Measurements from ENCODE around the gene MYO15A. TPM values are rescaled to one million over a fixed set of nuclear protein-coding genes. Genes with fewer than 3 reads are reported as not detected.

Gene MYO15A
- total RNA-seq, 1 donor: 0.45 TPM

GRCh38 chr17:18217412-18218015 lies 109.0 kb downstream of the MYO15A start:
- H3K4me3 ChIP-seq (ENCODE audit: low read depth, low read length): no peak overlapping the region
- TF ChIP-seq CTCF (IDR thresholded peaks at IDR 0.05; ENCODE audit: insufficient read depth, low read length): peak; percentile 99
- peak; percentile 62 for DNase-seq (ENCODE audit: low read depth)

- DNase-seq (ENCODE audit: low read depth): peak; percentile 71
- TF ChIP-seq CTCF (IDR thresholded peaks at IDR 0.05; ENCODE audit: insufficient read depth, low read length): no peak
- no peak overlapping the region for H3K4me3 ChIP-seq (ENCODE audit: low read depth, low read length)
Measured at GRCh38 chr17:18218756-18219415, 110.3 kb downstream of the MYO15A start.

GRCh38 chr17:18224053-18224386 lies 115.5 kb downstream of the MYO15A start:
- no peak for TF ChIP-seq CTCF (IDR thresholded peaks at IDR 0.05; ENCODE audit: insufficient read depth, low read length)
- no peak for DNase-seq (ENCODE audit: low read depth)
- no peak overlapping the region for H3K4me3 ChIP-seq (ENCODE audit: low read depth, low read length)

- peak; percentile 35 for DNase-seq (ENCODE audit: low read depth)
- H3K4me3 ChIP-seq (ENCODE audit: low read depth, low read length): peak overlapping the region; percentile 56
- TF ChIP-seq CTCF (IDR thresholded peaks at IDR 0.05; ENCODE audit: insufficient read depth, low read length): no peak
Measured at GRCh38 chr17:18224387-18225120, 116.0 kb downstream of the MYO15A start.

- peak; percentile 90 for DNase-seq (ENCODE audit: low read depth)
- TF ChIP-seq CTCF (IDR thresholded peaks at IDR 0.05; ENCODE audit: insufficient read depth, low read length): no peak
- peak within 1 kb of the TSS; percentile 94 for H3K4me3 ChIP-seq (ENCODE audit: low read depth, low read length)
Measured at GRCh38 chr17:18225121-18225641, 116.6 kb downstream of the MYO15A start, which contains the start of gene LLGL1. Gene LLGL1, plus strand, starts transcription at chr17:18225635. Its CDS starts 48 bp downstream, at chr17:18225683.

GRCh38 chr17:18225642-18226283 lies 117.2 kb downstream of the MYO15A start:
- H3K4me3 ChIP-seq (ENCODE audit: low read depth, low read length): peak overlapping the region; percentile 94
- DNase-seq (ENCODE audit: low read depth): no peak
- no peak for TF ChIP-seq CTCF (IDR thresholded peaks at IDR 0.05; ENCODE audit: insufficient read depth, low read length)
